Stimulated activated CD8-positive, alpha-beta memory T cell treated with anti-CD3 and anti-CD28 coated beads, Interleukin-15, amount 100 ng/mL, for 24 hours (primary cell): ENCODE results near the gene CRELD2.

ENCODE experiments used
- DNase-seq: peaks from one replicate; pipeline ENCODE4 v3.0.0-alpha.2; 2020; ENCODE audit warnings: low read depth

The CRELD2 gene

GRCh38 chr22:49958366-49958921 is 40.0 kb downstream of the CRELD2 start:
- DNase-seq: no peak

DNA sequence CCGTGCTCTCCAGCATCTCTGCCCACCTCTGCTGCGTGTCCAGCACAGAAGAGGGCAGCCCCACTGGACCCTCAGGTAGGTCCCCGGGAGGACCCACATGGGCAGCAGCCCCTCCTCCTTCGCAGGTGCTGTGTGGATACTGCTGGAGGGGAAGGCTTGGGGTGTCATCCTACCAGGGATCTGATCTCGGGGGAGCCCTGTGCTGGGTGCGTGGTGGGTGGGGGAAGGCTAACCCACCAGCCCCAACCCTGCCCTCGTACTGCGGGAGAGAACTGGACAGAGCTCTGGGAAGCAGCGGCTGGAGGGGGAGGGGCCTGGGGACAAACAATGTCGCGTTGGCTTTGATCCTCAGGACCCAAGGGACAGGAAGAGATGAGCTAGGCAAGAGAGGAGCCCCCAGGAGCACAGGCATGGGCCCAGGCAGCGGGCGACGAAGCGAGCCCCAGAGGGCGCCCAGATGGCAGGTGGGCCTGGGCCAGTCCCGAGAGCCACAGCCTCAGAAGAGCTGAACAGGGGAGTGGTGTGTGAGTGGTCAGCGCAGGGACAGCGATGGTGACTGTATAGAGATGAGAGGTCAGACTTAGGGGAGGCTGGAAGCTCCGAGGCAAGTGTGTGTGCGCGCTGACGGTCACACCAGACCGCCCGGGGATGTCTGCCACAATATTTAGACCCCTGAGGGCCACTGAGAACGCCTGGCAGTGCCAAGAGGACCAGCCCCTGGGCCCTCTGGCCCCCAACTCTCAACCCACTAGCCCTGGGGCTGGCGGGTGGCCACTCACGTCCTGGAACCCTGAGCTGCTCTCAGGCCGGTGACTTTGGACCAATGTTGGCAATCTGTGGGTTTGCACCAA is 40.7 kb downstream of the CRELD2 start:
- no peak for DNase-seq

GRCh38 chr22:49959782-49960158 is 41.3 kb downstream of the CRELD2 start:
- no peak for DNase-seq

- DNase-seq: peak; percentile 74
Observed at GRCh38 chr22:49960159-49961004, 41.9 kb downstream of the CRELD2 start, which contains the start of gene PIM3. Gene PIM3, plus strand, starts transcription at chr22:49960772. Its CDS starts 176 bp downstream, at chr22:49960948.

DNA sequence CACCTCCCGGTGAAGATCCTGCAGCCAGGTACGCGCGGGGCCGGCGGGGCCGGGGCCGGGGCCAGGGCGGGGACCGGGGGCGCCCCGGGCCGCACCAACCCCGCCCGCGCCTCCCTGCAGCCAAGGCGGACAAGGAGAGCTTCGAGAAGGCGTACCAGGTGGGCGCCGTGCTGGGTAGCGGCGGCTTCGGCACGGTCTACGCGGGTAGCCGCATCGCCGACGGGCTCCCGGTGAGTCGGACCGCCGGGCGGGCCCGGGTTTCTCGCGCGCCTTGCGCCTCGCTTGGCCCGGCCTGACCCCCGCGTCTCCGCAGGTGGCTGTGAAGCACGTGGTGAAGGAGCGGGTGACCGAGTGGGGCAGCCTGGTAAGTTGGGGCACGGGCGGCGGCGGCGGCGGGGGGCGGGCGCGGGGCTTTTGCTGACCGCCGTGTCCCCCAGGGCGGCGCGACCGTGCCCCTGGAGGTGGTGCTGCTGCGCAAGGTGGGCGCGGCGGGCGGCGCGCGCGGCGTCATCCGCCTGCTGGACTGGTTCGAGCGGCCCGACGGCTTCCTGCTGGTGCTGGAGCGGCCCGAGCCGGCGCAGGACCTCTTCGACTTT is 42.7 kb downstream of the CRELD2 start:
- no peak for DNase-seq

- DNase-seq: no peak
Observed at GRCh38 chr22:49961601-49962011, 43.2 kb downstream of the CRELD2 start.

DNA sequence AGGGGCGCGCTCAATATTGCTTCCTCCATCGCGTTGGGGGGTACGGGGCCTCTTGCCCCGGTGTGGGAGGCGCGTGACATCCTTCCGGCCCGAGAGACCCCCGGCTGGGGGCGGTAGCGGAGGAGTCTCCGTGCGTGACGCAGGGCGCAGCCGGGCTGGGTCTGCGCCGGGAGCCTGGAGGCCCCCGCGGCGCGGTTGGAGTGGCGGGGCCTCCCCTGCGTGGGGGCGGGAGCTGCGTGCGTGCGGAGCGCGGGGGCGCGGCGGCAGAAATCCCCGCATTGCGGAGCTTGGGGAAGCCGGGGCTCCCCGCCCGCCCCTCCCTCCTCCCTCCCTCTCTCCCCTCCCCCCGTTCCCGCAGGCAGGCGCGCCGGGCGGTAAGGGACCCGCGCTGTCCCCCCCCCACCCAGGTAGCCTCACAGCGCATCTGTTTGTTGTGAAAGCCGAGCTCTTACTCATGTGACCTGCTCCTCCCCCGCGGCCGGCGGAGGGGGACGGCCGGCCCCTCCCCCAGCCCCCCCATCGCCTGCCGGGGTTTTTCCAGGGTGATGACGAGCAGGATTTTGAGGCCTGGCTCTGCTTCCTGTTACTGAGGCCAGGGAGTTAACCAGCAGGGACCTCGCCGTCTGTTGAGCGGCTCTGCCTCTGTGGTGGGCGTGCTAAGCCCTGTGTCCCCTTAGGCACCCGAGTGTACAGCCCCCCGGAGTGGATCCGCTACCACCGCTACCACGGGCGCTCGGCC is 43.7 kb downstream of the CRELD2 start:
- peak; percentile 73 for DNase-seq

- no peak for DNase-seq
Observed at GRCh38 chr22:49962751-49963646, 44.6 kb downstream of the CRELD2 start.

GRCh38 chr22:49963647-49964026 is 45.2 kb downstream of the CRELD2 start:
- no peak for DNase-seq

- DNase-seq: no peak
Observed at GRCh38 chr22:49964136-49965090, 46.0 kb downstream of the CRELD2 start.

DNA sequence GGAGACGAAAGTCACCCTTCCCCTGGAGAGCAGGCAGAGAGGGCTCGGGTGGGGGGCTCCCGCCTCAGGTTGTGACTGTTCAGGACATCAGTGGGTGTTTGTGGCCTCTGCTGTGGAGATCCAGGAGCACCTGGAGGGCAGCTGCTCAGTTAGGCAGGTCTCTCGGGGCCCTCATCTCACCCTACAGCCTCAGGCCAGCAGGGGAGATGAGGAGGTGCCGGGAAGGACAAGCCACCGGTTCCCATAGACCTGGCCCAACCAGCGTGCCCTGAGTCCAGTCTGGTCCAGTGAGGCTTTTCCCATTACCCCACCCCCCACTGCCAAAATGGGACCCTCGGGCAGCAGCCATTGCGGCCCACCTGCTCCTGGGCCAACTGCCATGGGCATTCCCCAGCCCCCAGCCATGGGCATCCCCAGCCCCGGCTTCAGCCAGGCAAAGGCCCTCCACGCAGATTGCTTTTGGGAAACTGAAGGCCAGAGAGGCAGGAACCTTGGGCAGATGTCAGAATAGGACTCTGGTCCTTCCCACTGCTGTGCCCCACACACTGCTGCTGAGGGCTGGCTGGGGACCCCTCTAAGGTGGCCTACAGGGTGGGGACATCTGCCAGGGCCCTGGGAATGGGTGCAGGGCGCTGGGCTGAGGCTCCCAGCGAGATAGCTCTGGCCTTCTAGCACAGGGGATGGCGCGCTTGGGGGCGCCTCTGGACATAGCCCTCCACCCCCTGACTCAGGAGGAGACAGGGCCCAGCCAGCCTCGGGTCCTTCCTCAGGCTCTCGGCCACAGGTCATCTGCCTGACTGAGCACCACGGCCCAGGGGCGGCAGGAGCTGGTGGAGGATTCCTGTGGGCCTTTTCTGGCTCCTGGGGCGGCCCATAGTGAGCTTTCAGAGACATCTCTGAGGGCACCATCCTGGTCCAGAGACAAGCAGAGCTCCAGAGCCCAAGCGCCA is 46.9 kb downstream of the CRELD2 start:
- no peak for DNase-seq

DNA sequence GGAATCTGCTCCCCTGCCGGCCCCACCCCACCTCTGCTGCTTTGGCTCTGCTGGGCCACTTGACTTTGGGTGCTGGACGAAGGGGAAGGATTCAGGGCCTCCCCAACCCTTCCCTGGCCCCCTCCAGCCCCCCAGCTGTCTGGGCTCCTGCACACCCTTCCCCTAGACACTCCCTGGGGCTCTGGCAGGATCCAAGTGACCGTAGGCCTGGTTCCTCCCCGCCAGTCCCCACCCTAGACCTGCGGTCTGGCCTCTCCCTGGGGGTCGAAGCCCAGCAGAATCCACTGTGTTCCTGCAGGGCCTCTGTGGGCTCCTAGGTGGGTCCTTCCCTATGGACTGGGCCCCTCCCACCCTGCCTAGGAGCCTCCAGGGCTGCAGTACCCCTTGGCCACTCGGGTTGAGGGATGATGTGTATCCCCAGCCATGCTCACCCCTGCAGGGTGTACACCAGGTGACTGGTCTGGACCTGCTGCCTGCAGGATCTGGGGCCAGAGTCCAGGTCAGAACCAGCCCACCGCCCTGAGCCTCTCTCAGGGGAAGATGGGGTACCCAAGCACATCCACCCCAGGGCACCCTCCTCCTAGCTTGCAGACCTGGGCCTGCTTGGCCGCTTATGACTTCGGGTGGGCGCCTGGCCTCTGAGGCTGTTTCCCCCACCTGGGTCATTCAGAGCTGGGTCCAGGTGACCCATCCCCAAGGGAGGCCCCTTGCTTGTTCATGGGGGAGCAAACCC is 47.8 kb downstream of the CRELD2 start:
- DNase-seq: no peak

- DNase-seq: no peak
Observed at GRCh38 chr22:49966774-49967705, 48.6 kb downstream of the CRELD2 start.

- DNase-seq: no peak
Observed at GRCh38 chr22:49967706-49968208, 49.3 kb downstream of the CRELD2 start.

GRCh38 chr22:49968313-49968830 is 49.9 kb downstream of the CRELD2 start:
- no peak for DNase-seq
